Activated CD8-positive, alpha-beta memory T cell treated with anti-CD3 and anti-CD28 coated beads, Interleukin-2, amount 50 U/mL, for 48 hours (primary cell): ENCODE data around the gene CARD14.
"Not testable (repeated sequence)": the region's sequence is repeated elsewhere in the genome, so short reads cannot be mapped to it uniquely, and the experiment has no call there.

ENCODE experiments used
- DNase-seq: peaks from one replicate; pipeline ENCODE4 v3.0.0-alpha.2; 2020

The CARD14 gene

GRCh38 chr17:80187090-80187489 is 17.3 kb downstream of the CARD14 start:
- DNase-seq: no peak

DNA sequence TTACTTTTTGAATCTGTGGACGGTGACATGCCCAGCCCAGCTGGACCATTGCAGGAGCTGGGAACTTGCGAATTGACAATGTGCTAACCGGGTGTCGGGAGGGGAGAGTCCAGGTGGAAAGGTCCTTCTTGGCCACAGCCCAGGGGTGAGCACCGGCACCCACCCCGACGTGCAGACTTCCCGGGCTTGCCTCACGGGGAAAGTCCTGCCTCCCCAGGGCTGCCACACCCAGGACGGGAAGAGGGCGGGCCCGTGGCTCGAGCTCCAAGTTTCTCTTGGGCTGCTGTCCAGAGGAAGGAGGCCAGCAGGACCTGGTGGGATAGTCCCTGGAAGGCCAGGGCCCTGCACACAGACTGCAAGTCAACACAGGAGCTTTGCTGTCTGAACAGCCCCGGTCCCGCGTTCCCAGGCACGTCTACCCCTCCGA is 17.7 kb downstream of the CARD14 start:
- no peak for DNase-seq

- DNase-seq: no peak
Observed at GRCh38 chr17:80189611-80190010, 19.8 kb downstream of the CARD14 start.

GRCh38 chr17:80190716-80191115 is 20.9 kb downstream of the CARD14 start:
- DNase-seq: no peak

DNA sequence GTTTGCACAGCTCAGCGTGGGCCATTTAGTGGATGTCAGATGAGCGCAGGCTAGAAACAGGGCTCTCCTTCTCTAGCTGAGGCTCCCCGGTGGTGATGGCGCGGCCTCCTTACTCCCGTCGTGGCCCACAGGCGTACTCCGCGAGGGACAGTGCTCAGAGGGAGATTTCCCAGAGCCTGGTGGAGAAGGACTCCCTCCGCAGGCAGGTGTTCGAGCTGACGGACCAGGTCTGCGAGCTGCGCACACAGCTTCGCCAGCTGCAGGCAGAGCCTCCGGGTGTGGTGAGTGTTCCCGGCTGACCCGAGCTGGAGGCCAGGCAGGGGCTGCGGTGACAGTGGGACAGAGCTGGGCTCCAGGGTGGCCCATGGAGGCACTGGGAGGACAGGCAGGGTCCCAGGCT is 21.4 kb downstream of the CARD14 start:
- no peak for DNase-seq

- no peak for DNase-seq
Observed at GRCh38 chr17:80191865-80192661, 22.2 kb downstream of the CARD14 start.

DNA sequence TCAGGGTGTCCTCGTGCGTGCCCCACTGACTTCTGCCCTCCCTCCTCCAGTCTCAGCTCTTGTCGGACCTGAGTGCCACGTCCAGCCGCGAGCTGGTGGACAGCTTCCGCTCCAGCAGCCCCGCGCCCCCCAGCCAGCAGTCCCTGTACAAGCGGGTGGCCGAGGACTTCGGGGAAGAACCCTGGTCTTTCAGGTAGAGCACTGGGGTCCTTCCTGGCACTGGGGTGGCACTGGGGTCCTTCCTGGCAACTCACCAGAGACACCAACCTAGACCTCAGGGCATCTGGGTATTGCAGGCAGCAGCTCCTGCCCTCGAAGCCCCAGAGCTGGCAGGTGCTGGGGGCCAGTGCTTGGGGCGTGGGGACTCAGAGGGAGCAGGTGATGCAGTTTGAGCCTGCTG is 25.3 kb downstream of the CARD14 start:
- DNase-seq: no peak

- DNase-seq: peak; percentile 86
Observed at GRCh38 chr17:80195671-80196529, 26.1 kb downstream of the CARD14 start.

GRCh38 chr17:80196652-80197051 is 26.8 kb downstream of the CARD14 start:
- no peak for DNase-seq

GRCh38 chr17:80198144-80198661 is 28.4 kb downstream of the CARD14 start:
- no peak for DNase-seq

DNA sequence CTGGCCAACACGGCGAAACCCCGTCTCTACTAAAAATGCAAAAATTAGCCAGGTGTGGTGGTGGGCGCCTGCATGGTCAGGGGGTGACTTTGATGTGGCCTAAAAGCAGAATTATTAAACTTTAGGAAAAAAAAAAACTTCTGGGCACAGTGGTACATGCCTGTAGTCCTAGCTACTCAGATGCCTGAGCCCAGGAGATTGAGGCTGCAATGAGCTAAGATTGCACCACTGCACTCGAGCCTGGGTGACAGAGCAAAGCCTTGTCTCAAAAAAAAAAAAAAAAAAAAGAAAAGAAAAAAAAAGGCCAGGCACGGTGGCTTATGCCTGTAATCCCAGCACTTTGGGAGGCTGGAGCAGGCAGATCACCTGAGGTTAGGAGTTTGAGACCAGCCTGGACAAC is 29.5 kb downstream of the CARD14 start:
- DNase-seq: not testable (repeated sequence)

- no peak for DNase-seq
Observed at GRCh38 chr17:80201446-80201845, 31.6 kb downstream of the CARD14 start.

DNA sequence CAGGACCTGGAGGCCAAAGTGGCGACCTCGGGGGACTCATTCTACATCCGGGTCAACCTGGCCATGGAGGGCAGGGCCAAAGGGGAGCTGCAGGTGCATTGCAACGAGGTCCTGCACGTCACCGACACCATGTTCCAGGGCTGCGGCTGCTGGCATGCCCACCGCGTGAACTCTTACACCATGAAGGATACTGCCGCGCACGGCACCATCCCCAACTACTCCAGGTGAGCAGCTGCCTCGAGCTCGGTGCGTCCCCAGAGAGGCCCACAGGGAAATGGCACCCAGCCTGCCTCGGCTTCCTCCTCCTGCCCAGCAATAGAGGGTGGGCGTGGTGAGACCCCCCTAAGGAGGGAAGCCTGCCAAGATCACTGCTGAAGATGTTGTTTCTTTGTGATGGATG is 32.4 kb downstream of the CARD14 start:
- no peak for DNase-seq

DNA sequence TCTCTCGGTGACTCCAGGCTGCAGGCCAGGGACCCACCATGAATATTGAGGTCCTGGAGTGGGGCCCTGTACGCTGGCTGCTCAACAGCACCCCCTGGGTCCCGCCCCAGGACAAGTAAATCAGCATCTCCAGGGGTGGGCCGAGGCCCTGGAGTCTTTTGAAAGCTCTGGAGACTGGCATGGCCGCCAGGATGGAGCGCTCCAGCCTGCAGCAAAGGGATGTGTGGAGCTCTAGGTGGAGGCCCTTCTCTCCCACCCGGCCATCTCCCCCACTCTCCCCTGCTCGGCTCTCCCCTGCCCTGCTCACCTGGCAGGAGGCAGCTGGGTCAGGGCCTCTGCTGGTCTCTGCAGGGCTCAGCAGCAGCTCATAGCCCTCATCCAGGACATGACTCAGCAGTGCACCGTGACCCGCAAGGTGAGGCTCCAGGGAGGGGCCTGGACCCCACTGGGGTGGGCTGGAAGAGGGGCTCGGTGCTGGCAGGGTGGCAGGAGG is 33.7 kb downstream of the CARD14 start:
- no peak for DNase-seq

- DNase-seq: no peak
Observed at GRCh38 chr17:80204626-80205468, 35.0 kb downstream of the CARD14 start.

GRCh38 chr17:80205811-80206210 is 36.0 kb downstream of the CARD14 start:
- DNase-seq: no peak

GRCh38 chr17:80208050-80208449 is 38.2 kb downstream of the CARD14 start:
- DNase-seq: no peak

GRCh38 chr17:80209765-80210164 is 39.9 kb downstream of the CARD14 start:
- no peak for DNase-seq

DNA sequence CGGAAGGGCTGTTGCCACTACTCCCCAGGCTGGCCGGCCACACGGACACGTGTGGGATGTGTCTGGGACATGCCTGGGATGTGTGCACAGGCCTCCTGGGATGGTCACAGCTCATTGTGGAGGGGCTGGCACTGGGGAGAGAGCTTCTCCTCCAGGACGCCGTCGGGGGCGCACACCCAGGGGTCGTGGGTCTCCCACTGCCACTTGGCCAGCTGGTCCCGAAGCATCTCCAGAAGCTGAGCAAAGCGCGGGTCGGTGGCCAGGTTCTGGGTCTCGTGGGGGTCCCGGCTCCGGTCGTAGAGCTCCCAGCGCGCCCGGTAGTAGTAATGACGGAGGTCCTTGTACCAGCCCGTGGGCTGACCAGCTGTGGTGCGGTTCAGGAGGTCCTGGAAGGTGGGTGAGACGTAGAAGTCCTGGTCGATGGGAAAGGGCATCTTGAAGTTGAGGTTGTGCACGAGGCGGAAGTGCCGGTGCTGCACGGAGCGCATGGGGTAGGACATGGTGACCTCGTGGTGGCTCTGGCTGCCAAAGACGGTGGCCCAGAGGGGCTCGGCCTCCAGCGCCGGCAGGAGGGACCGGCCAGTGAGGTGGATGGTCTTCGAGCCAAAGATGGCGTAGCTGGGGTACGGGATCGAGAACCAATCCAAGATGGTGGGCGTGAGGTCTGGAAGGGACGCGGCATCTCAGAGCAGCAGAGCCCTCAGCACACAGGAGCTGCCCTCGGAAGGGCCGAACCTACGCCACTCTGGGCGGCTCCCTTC is 40.7 kb downstream of the CARD14 start:
- no peak for DNase-seq

DNA sequence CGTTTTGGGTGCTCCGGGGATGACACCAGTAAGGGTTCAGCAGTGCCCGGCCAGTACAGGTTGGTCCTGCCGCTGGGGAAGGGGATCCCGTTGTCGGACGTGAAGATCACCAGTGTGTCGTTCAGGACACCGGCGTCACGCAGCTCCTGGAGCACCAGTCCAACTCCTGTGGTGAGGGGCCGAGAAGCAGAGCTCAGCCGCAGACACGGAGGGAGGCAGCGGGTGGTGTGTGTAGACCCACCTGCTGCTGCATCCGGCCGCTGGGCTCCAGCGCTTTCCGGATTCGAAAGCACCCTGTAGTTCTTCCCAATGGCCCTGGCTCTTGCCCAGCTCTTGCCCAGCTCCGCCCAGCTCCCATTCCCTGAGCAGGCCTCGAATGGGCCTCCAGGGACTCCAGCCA is 42.3 kb downstream of the CARD14 start:
- DNase-seq: no peak

- no peak for DNase-seq
Observed at GRCh38 chr17:80212511-80212910, 42.7 kb downstream of the CARD14 start.
